AG10803 (cell line): ENCODE data around the gene PRKAA1.

ENCODE experiments used
- DNase-seq: peaks from one replicate; pipeline ENCODE4 v3.0.0; 2010; ENCODE audit warnings: low read depth
- H3K4me3 ChIP-seq: 2 replicates; pipeline ENCODE4 v1.5.1; 2011; ENCODE audit warnings: mild to moderate bottlenecking, low read length, control low read depth
- TF ChIP-seq, protein P1 (sequence below): conservative IDR thresholded peaks from 2 replicates; pipeline ENCODE4 v1.5.1; 2011; ENCODE audit warnings: mild to moderate bottlenecking, low read length, control low read depth, inconsistent platforms

Gene PRKAA1

DNA sequence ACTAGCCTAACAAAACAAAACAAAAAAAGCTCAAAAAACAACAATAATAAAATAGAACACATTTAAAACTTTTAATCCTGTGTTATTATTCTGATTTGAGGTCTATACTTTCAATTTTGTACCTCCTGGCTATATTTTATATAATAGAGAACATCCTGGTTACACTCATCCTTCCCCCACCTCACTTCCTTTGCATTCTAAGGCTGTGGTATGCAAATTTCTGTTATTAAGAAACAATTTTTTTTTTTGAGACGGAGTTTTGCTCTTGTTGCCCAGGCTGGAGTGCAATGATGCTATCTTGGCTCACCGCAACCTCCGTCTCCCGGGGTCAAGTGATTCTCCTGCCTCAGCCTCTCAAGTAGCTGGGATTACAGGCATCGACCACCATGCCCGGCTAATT lies 39.9 kb upstream of the PRKAA1 start:
- TF ChIP-seq, protein P1, sequence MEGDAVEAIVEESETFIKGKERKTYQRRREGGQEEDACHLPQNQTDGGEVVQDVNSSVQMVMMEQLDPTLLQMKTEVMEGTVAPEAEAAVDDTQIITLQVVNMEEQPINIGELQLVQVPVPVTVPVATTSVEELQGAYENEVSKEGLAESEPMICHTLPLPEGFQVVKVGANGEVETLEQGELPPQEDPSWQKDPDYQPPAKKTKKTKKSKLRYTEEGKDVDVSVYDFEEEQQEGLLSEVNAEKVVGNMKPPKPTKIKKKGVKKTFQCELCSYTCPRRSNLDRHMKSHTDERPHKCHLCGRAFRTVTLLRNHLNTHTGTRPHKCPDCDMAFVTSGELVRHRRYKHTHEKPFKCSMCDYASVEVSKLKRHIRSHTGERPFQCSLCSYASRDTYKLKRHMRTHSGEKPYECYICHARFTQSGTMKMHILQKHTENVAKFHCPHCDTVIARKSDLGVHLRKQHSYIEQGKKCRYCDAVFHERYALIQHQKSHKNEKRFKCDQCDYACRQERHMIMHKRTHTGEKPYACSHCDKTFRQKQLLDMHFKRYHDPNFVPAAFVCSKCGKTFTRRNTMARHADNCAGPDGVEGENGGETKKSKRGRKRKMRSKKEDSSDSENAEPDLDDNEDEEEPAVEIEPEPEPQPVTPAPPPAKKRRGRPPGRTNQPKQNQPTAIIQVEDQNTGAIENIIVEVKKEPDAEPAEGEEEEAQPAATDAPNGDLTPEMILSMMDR: no peak
- DNase-seq: no peak
- H3K4me3 ChIP-seq: no peak overlapping the region

DNA sequence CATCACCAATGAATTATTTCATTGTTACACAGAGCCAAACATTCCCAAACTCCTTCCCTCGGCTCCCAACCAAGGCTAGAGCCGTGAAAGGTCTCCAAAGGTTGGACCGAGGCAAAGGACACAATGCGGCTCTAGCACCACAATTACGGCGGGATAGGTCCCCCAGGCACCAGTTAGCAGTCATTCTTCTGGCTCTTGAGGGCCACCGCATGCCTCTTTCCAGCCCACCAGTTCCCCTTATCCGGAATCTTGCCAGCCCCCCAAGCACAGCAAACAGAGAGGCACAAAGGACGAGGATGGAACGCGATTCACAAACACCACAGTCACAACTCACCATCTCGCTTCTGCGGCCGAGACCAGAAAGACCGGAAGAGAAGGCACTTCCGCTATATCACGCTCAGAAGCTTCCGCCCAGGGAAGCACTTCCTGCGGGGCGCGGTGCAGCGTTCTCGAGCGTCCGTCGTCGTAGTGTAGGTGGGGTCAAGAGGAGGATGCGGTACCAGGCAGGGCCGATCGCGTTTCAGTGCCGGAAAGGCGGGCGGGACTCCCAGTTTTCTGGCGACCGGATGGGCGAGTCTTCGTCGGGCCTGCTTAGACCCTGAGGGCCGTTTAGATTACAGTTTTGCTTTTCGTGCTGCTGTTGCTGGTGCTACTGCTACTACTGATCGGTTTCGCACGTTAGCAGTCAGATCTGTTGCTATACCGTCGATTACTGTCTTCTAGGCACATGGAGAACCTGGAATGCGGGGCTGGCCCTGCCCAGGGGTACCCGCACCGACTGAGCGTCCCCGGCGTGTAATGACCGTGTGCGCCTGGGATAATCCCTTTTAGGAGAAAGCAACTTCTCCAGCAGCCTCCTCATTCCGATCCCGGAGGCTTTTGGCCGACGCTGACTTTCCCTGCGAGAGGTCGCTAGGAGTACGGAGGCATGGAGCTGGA lies 36.9 kb upstream of the PRKAA1 start, which contains the start of gene RPL37:
TSS of gene RPL37 (minus strand) at position 374 of the 939 bp plus-strand sequence. CDS start at position 337, 37 bp downstream.
- TF ChIP-seq, protein P1: no peak
- peak within 1 kb of the TSS; percentile 99 for H3K4me3 ChIP-seq
- peak; percentile 98 for DNase-seq

DNA sequence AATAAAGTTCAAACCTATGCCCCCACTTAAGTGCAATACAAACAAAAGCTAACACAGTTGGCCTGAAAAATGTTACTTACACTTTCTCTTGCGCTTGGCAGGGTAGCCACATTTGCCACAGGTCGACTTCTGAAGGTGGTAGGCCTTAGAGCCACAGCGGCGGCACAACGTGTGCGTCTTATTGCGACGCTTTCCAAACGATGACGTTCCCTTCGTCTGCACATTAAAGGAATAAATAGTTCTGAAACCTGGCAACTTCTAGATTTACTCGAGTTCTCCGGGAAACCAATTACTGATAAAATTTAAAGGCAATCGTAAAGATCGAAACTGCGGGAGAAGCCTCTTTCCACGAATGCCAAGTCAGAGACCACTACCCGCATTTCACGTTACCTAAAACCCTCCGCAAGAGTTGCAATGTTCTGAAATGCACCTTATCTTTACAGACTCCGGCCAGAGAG lies 36.2 kb upstream of the PRKAA1 start:
- peak overlapping the region; percentile 99 for H3K4me3 ChIP-seq
- DNase-seq: peak; percentile 44
- TF ChIP-seq, protein P1: no peak

DNA sequence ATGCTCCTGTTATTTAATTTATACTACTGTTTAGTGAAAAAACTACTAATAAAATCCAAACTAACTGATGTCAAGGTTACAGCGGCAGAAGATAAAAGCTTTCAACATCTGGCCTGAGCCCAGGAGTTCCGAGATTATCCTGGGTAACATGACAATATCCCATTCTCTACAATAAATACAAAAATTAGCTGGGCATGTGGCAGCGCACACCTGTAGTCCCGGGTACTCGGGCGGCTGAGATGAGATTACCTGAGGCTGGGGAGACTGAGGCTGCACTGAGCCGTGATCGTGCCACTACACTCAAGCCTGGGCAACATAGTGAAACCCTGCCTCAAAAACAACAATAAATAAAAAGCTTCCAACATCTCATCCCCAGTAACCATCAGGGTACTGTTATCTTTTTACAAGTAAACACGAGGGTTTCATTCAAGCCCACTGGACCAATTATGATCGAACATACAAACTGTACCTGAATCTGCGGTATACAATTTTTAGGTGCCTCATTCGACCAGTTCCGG lies 35.6 kb upstream of the PRKAA1 start:
- H3K4me3 ChIP-seq: peak overlapping the region; percentile 99
- DNase-seq: no peak
- TF ChIP-seq, protein P1: no peak

DNA sequence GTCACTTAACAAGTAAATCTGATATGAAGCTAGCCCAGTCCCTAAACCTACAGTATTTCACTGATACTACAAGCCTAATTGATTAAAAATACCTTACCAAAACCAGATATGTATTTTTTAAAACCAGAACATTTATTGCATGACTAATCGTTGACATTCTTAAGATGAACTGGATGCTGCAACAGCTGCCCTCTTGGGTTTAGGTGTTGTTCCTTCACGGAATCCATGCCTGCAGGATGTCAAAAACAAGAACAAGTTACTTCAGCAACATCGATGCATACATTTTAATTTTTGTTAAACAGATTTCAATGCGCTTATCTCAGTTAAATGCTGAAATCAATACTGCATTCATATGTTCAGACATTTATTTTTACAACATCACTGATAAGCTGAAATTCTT lies 34.2 kb upstream of the PRKAA1 start:
- TF ChIP-seq, protein P1: no peak
- no peak for DNase-seq
- H3K4me3 ChIP-seq: no peak overlapping the region

DNA sequence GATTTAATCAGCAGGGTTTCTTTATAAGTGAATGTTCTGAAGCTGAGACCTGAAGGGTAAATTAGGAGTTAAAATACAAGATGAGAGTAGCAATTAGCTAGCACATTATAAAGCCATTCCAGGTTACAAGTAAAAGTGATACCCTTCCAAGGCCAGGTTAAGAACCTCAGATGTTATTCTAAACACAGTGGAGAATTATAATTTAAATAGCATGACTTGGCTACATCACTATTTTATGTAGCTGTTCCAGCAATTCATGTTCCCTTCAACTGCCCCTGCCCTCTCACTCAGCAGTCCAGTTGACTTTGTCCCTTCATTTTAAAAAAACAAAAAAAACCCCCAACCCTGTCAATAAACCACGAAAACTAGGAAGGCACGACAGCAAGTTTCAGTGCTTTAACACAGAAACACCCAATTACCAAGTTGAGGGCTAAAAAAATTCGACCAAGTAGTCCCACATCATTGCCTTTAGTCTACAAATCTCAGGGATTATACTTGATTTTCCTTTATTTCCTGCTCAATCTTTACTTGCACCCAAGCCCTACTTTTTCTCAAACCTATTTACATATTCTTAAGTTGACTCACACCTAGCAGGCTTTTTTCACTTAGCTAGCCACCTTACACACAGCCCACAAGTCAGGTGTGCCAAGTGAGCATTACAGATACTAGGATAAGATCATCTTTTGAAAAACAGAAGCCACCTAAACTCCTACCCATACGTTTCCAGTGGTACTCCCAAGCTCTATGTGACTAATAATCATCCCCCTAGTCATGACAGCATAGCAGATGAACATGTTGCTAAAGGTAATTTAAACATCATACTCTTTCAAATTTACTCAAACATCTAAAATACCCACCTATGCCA lies 33.4 kb upstream of the PRKAA1 start:
- TF ChIP-seq, protein P1: no peak
- DNase-seq: no peak
- no peak overlapping the region for H3K4me3 ChIP-seq
